ENCODE data around the gene COX7A2.

Gene COX7A2

DNA sequence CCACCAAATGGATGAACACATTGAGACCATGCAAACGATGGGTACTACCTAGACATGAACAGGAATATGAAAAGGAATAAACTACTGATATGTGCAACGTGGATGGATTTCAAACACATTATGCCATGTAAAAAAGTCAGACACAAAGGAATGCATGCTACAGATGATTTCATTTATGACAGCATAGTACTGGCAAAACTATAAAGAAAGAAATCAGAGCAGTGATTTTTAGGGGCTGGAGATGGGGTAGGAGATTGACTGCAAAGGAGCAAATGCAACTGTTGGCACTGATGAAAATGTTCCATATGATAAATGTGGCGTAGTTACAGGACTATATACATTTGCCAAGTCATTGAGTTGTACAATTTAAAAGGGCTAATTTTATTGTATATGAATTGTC lies 24.3 kb downstream of the COX7A2 start:
- no peak for DNase-seq

DNA sequence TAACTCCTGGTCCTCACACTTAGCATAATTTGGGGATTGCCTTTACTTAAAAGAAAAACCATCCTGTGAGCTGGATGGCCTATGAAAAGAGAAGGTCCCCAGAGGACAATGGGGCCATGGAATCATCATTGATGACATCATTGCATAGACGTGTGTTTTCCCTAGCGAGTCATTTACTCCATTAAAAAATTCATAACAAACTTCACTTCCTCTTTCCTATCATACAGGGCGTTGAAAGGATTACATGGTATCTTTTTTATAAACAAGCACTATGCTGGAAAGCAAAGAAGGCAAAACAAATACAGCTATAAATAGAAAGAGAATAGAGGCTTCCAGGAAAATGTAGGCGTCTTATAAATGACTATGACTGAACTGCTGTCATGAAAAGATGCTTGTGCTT lies 26.4 kb downstream of the COX7A2 start:
- no peak for DNase-seq

GRCh38 chr6:75215291-75215690 lies 28.3 kb downstream of the COX7A2 start:
- DNase-seq, result no peak

GRCh38 chr6:75213732-75214131 lies 29.9 kb downstream of the COX7A2 start:
- no peak for DNase-seq

DNA sequence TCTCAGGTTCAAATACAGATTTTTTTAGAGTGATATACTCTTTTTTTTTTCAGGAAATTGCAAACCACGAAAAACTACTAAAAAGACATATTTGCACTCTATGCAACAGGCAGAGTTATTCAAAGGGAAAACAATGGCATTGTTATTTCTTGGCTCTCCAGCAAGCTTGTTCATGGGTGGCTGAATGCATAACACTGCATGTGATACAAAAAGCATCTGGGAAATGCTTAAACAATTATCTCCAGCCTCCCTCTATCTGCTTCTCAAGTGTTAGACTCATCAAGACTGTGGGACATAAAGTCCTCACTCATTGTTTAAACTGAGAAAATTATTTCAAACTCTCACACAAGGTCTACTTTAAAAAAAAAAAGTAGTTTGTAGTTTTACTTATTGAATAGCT lies 30.5 kb downstream of the COX7A2 start:
- DNase-seq, result no peak

DNA sequence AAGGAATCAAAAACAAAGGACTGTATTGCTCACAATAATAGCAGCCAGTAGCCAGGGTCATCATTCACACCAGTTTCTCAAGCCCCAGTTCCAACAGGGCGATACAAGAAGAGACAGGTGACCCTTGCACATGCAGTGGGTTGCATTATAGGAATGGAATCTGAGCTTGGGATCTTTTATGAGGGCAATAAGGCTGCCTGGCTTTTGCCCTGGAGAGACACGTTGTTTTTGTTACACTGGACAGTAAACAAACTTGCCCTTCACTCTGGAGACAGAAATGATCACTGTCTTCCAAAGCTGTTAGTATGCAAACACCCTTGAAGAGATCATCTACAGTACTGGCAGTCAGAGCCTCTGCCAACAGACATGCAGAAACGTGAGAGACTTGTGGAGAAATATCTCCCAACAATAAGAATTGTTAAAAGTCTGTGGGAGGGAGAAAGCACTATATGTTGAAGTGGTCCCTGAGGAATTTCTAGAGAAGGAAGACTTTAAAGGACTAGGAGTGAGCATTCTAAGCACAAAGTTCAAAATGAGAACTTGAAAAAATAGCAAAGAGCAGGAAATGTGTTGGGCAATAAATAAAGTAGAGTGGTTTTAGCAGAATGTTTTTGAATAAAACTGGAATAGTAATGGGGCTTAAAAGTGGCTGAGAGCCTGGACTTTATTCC lies 31.5 kb downstream of the COX7A2 start:
- no peak for DNase-seq

GRCh38 chr6:75210885-75211739 lies 32.5 kb downstream of the COX7A2 start:
- DNase-seq, result peak; percentile 39

DNA sequence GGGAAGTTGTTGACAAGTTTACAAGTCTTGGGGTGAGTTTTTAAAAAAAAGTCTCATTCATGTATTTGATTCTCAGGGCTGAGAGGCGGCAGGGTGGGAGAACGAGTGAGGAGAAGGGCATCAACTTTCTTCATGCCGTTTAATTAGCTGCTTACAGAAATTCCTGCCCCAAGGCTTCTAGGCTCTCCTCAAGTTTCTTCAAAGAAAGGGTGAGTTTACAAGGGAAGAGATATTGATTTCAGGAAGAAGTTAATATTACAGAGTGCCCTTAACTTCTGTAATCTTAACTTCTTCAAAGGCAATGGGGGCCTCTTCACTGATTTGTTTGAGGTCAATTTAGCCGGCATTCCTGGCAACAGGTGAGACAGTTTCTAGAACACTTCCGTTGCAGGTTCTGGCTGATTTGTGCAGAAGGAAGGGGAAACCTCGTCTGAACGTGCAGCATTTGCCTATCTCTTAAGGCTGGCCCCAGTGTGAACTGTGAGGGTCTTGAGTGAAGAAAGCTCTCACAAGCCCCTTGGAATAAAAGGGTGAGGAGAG lies 34.3 kb downstream of the COX7A2 start:
- DNase-seq, result no peak

- peak; percentile 75 for DNase-seq
Observed at GRCh38 chr6:75208298-75209183, 35.1 kb downstream of the COX7A2 start.

DNA sequence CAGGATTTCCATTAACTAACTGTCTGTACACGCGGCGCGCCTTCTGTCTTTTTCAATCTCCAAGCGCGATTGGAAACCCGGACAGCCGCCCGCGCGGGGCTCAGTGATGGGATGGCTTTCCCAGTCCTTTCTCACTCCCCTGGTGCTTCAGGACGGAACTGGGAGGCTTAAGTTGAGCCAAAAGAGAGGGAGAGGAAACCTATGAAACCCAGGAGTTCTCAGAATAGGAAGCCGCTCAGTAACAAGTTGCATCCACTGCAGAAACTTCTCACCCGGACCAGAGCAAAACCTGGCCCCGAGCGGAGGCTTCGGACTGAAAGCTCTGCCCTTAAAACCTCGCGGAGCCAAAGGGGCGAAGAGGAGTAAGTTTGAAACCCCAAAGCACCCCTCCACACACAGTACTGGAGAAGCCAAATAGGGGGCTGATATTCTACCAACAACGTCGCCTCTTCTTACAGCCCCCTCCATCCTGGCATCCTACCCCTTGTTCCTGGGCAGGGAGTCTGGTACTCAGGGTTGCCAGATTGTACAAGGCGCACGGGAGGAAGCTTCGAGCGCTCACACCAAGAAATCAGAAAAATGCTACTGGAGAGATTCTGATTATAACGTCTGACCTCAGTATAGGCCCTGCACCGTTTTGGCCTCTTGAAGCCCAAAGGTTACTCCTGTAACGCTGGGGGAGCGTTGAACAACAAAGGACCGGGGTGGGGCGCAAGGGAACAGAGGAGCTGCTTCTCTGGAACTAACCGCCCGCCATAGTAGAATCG lies 36.8 kb downstream of the COX7A2 start:
- no peak for DNase-seq

GRCh38 chr6:75205776-75206575 lies 37.6 kb downstream of the COX7A2 start, which contains the start of gene COL12A1:
TSS of gene COL12A1 (minus strand) at chr6:75206053. CDS start at chr6:75202792, 3,261 bp downstream.
- DNase-seq, result no peak

DNA sequence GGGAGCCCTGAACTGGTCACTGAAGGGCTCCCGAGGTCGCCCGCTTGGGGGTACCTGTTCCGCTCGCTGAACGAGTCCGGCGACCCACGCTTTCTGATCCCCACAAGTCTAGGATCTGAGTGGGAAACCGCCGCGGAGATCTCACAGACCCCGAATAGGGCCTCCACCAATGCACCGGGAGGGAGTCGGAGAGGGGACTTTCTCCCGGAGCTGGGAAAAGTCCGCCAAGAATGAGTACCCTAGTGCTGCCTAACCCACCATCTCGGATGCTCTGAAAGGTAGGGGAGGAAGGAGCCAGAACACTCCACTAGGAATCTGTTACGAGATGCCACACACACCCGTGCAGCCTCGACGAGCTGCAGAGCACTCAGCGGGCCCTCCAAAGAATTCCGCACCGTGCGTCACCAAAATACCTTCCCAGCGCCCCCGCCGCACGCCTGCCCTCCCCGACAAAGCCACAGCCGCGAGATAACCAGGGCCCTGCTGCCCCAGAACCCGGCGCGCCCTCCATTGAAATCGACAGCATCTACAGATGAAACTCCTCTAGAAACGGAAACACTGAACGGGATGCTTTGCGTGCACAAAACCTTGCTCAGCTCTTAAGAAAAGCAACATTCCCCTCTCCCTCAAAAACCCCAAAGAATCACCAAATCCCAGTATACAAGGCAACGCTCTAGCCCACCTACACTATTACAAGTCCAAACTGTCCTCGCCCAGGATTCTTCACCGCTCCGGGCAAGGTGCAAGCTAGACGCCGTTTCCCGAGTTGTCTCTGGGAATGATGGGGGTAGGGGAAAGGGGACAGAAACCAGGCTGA lies 38.4 kb downstream of the COX7A2 start:
- DNase-seq, result no peak

DNA sequence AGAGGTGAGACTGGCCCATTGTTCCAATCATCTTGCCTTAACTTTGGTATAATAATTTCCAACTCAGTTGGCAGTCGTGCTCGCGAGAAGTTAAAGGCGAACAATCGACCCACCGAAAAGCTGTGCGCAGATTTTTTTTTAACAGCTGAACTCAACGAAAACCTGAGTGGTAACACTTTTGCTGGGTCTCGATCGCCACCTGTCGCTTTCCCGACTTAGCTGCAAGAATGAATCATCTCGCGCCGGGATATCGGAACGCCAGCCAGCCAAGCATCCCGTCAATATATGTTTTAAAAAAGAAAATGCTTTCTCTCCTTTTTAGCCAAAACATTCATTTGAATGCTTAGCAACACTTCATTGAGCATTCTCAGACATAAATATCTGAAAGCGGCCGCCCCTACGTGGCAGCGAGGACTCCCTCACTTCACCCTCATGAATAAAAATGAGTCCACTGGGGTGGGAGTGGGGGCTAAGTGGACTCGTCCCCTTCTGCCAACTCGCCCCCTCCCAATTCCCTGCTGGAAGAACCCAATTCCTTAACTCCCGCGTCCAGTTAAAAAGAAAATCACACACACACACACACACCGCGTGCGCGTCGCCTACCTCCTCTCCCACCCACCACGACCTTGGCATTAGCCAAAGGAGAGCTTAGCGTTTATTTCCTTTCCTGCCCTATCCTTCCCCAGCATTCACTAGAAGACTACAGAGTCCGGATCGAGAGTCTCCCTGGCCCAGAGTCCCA lies 39.2 kb downstream of the COX7A2 start:
- no peak for DNase-seq

DNA sequence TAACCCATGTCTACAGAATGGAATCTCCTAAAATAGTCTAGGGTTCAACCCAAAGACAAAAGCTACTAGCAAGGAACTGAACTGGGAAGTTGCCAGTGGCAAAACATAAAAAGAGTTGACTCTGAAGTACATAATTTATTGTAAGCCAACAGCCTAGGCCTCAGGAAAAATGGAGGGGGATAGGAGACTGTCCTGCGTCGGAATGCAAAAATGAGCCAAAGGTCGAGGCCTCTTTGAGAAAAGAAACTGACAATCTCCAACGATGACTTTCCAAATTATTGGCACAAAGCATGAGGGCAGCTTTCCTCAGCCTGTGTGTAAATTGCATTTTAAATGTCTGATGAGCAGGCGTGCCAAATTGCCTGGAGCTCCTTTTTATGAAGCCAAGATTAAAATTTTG lies 39.9 kb downstream of the COX7A2 start:
- no peak for DNase-seq

DNA sequence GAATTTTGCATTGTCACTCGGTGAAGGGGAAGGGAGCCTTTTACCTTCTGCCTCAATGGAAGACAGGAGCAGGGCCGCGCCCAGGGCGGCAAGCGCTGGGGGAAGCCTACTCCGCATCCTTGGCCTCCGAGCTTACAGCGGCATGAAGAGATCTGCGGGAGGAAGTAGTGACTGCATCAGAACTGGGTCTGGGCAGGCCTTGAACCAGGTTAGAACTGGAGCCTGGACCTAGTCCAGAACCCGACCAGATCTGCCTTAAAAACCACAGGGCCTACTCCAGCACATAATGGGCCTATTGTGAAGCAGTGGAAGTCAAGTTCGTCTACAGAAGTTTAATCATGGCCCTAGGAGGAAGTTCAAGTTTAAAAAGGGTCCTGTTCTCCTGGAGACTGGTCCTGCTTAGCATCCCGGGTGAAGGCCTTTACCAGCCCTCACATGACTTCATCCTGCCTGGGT lies 40.9 kb downstream of the COX7A2 start:
- DNase-seq, result no peak

DNA sequence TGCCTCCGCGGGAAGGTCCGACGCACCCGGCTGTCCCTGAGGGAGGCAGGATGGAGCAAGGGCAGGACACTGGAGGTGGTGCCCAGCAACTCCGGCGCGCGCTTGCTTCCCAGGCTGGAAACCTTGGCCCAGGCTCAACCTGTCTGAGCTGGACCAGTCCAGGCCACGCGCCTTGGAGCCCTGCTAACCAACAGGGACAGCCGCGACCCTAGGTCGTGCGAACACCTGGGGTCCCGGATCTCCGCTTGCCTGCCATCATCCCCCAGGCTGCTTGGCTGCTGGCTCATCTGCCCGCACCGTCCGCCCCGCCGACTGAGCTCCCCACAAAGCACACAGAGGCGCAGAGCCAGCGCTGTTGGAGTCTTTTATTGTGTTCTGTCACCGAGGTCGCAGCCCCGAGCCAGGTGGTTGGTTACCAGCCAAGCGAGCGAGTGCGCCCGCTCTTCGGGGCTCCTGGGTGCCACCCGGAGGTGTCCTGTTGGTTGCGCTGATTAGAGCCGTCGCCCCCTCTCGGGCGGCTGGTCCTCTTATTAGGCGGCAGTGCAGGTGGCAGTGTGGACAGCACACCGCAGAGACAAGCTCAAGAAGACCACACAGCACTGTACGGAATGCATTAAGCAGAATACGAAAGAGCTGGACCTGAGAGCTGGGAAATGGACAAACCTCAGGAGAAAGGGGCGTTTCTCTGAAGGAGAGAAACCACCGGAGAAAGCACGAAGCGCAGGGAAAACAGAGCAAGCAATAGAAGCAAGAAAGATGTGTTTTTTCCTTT lies 41.5 kb downstream of the COX7A2 start:
- DNase-seq, result no peak

DNA sequence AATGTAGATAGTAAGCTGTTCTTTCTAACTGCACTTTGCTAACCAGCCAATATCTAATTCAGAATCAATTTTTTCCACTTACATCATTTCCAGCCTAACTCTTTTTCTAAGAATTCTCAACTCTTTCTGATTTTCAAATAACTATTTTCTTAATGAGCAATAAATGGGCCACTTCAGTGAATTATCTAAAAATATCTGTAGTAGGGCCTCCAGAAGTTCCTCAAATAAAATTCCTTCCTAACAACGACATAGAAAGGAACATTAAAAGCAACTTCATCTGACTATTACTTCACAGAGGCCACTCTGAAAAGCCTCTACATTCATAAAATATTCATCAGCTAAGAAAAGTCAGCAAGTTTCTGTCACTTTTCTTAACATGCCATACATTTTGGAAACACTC lies 42.6 kb downstream of the COX7A2 start:
- no peak for DNase-seq

DNA sequence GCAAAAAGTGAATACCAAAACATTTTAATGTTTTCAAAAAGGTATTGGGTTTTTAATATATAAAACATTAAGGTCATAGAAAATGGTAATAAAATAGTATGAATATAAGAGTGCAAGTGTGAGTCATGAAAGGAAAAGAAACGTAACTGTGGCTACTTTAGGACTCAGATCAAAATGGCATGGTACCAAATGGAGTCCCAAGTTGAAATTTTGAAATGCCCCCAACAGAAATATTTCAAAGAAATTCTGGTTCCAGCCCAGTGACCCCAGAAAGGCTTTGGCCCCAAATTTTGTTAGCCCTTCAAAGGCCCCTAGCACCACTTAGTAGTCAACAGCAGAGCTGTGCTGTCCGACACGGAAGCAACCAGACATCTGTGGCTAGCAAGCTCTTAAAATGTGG lies 43.7 kb downstream of the COX7A2 start:
- DNase-seq, result no peak

Data from T-helper 9 cell (primary cell).